A673 (cell line): ENCODE measurements around the gene CWC15.

Experiments used
- CTCF ChIP-seq: fragments of 300-800, 200-600 bp; sonication (generic); conservative IDR thresholded peaks from 2 replicates; pipeline ENCODE4 v1.5.1; 2017; ENCODE audit warnings: low read depth, mild to moderate bottlenecking, antibody characterized with exemption, low read length, moderate library complexity, mixed read lengths
- EZH2 ChIP-seq: fragments of 200-600 bp; sonication (generic); IDR thresholded peaks from 2 replicates; pipeline ENCODE4 v1.6.1; 2017; ENCODE audit warnings: borderline replicate concordance, low read depth, mild to moderate bottlenecking, mixed read lengths, antibody characterized with exemption, low read length; ENCODE audit not compliant: poor library complexity, severe bottlenecking

GRCh38 chr11:94932503-94932902, 40.9 kb downstream of the CWC15 start:
- no peak for TF ChIP-seq CTCF
- no peak for TF ChIP-seq EZH2
